Tongue (tissue), 2 donors: ENCODE measurements around the gene CSRP3. TPM values are rescaled to one million over a fixed set of nuclear protein-coding genes. Genes with fewer than 3 reads are reported as not detected.

ENCODE experiments used
- DNase-seq: peaks from one replicate; pipeline ENCODE4 v3.0.0-alpha.2; 2015
- total RNA-seq: library from RNA; depleted of rRNA; stranded (reverse); fragments of >200 nt; gene quantifications from one replicate; pipeline ENCODE4 v1.2.3, GENCODE V29; 2014

The CSRP3 gene
- total RNA-seq, 1 donor from 2014 or later = 704 TPM

DNA sequence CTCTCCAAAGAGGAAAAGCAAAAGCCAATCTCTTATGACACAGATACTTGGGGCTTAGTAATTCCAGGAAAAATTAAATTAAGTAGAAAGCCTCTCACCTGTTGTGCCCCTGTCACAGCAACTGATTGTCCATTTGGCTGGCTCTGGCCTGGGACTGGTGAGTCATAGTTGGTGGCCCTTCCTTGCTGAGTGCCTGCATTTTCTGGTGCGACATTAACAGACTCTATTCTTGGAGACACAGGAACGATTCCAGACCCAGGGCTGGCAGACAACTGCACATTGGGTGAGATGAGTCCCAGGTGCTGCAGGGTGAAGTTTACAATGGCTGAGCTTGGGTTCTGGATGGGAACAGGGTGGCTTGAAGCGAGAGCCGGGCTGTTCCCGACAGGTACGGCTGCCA, 23.3 kb upstream of the CSRP3 start:
- no peak for DNase-seq

DNA sequence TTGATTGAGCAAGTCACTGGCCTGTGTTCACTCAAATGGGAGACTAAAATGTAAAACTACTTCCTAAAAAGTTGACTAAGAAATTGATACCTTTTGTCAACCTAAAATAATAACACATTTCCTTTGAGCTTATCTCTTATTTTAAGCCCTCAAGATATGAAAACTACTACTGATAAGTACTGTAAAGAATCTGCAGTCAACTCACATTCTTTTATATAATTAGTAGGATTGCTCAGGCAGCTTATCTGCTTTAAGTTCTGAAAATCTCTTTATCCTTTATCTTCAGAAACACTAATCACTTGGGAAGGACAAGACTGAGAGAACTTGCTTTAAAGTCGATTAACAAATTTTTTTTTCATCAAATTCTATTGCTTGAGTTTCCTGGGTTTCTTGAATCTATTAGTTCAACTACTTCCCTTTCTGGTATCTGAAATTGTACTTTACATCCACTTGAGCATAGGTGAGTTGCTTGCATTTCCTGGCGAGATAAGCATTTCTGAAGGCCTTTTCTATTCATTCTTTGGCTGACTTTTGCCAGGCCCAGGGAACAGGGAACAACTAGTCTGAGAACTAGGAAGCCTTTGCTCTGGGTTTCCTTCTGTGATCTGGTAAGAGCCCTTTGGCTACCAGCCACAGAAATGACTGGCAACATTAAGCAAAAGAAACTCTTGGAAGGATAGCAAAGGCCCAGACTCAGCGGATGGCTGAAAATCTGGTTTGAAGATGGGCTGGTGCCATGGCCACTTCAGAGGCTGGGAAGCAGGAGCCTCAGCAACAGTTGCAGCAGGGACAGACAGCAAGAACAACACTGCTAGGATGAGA, 19.3 kb upstream of the CSRP3 start:
- no peak for DNase-seq

GRCh38 chr11:19218786-19219460, 17.1 kb upstream of the CSRP3 start:
- DNase-seq = peak; percentile 97

GRCh38 chr11:19218216-19218615, 16.4 kb upstream of the CSRP3 start:
- DNase-seq = no peak

DNA sequence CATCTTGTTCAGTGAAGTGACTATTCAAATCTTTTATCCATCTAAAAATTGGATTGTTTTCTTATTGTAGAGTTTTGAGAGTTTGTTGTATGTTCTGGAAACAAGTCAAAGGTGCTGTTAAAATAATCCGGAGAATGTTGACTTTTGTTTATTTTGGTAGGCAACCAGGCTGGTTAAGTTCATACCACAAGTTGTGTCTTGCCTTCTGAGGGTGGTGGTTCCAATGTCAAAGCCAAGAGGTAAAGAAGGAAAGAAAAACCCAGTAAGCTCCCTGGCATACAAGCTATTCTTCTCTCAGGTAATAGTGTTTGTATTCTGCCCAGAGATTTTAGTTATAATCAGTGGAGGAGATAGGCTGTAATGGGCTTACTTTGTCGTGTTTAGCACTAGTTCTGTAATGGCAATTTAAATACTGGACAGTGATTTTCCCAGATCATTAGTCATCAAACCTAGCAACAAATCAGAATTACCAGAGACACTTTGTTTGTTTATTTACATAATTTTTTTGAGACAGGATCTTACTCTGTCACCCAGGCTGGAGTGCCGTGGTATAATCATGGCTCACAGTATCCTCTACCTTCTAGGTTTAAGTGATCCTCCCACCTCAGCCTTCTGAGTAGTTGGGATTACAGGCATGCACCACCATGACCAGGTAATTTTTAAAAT, 15.1 kb upstream of the CSRP3 start:
- DNase-seq = no peak

GRCh38 chr11:19216021-19216420, 14.2 kb upstream of the CSRP3 start:
- no peak for DNase-seq

DNA sequence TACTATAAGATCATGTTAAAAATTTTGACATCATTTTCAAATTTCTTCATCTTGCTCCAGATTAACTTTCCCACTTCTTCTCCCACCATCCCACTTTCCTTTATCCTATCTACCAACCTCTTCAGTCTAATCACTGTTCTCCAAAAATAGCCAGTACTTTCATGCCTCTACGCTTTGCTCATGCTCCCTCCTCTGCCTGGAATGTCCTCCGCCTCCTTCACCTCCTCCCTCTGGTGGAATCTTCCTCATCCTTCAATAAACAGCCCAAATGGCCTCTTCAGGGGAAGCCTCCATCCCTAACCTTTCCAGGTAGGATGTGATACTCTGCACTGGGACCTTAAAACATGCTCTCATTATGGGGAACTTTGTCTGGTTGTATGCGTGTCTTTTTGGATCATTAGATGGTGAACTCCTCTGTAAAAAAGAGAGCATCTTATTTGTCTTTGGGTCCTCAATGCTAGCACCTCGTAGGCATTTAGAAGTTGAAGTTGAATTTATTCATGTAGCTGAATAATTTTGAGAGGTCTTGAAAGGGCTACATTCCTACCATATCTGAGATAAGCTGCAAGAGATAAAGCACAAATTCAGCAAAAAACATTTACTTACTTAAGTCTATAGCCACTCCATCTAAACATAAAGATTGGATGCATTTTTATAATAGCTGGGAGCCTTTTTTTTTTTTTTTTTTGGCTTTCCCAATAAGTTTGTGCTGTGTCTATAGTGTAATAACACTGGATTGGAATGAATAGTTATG, 8.0 kb upstream of the CSRP3 start:
- no peak for DNase-seq

GRCh38 chr11:19208959-19209546, 7.3 kb upstream of the CSRP3 start:
- no peak for DNase-seq

- DNase-seq = no peak
These were observed 6.4 kb upstream of the CSRP3 start for GRCh38 chr11:19208181-19208580.

GRCh38 chr11:19204836-19205235, 3.1 kb upstream of the CSRP3 start:
- DNase-seq = no peak

- DNase-seq = peak; percentile 61
These were observed 1.2 kb downstream of the CSRP3 start for GRCh38 chr11:19200410-19201201.

DNA sequence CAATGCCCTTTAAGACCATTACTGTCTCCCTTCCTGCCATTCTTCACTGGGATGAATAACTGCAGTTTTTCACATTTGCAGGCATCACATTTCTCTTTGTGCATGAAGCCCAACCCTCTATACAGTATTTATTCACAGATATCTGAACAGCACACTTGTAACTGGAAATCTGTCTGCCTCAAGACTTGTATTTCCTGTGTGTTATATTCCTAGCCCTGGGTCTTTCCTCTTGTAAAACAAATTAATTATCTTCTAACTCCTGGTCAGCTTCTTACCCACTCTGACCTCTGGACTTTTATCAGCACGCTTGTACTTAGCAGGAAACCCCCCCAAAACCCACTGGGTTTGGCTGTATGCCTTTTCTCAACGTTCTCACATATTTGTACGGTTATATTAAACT, 2.0 kb downstream of the CSRP3 start:
- DNase-seq = no peak

GRCh38 chr11:19199048-19199447, 2.7 kb downstream of the CSRP3 start:
- no peak for DNase-seq

GRCh38 chr11:19196432-19196831, 5.4 kb downstream of the CSRP3 start:
- DNase-seq = peak; percentile 63

DNA sequence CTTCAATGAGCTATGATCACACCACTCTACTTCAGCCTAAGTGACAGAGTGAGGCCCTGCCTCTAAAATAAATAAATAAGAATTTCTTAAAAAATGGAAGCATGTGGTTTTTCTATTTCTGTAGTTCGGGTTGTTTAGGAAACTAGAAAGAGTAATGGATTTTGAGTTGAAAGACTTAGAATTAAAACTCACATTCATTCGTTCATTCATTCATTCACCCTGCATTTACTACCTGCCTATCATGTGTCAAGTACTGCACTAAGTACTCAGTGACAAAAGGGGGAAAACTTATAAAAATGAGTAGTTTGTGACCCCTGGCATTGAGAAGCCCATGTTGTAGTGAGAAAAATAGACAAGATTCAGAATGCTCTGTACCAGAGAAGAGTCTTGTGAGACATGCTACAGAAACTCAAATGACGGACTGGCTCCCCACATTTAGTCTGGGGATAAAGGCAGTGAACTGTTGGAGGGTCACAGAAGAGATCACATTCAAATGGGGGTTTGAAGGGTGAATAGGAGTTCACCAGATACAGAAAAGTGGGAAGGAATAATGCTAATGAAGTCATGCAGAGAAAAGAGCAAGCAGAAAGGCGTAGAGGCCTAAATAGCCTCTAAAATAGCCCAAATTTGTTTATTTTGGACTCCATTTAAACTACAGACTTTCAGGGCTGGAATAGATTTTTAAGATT, 7.0 kb downstream of the CSRP3 start:
- no peak for DNase-seq

DNA sequence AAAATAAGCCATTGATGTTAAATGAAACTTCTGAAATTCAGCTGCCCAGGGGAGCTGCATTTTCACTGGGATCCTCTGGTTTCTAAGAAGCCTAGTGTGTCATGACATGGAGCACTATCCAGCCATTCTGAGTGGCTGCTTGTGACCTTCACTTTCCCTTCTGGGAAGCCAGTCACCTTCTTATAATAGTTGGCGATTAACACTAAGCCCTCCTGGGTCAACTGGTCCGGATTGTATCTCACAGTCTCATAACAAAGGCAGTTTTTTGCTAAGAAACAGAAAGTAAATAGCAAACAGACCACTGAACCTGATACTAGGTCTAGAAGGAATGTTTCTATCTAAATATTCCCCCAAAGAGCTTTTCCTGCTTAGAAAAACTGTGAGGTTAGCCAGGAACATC, 7.9 kb downstream of the CSRP3 start:
- DNase-seq = no peak

- no peak for DNase-seq
These were observed 10.1 kb downstream of the CSRP3 start for GRCh38 chr11:19191530-19192169.

DNA sequence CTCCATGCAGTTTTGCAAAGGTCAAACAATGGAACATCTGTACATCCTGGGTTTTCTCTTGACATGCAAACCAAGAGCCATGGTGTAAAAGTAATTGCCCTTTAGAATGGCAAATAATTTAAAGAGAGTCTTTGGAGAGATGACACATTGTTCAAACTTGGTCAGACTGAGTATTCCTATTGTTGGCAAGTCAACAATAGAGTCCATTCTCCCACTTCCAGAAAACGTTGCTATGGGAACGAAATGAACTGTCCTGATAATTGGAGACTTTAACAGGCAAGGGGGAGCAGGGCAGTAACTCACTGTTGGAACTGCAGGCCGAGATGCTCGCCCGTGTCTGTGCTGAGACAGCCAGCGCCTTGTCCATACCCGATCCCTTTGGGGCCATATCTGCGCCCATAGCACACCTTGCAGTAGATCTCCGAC, 13.9 kb downstream of the CSRP3 start:
- no peak for DNase-seq

- no peak for DNase-seq
These were observed 14.5 kb downstream of the CSRP3 start for GRCh38 chr11:19187114-19187832.
